PC-9 (cell line): Measurements from ENCODE around the gene LHFPL2.

ENCODE experiments used
- EZH2 ChIP-seq: fragments of 200-600 bp; sonication (generic); IDR thresholded peaks from 2 replicates; pipeline ENCODE4 v1.8.0; 2017; ENCODE audit warnings: antibody characterized with exemption, low read depth
- TF ChIP-seq, protein P1 (sequence below): fragments of 200-600 bp; sonication (generic); conservative IDR thresholded peaks from 2 replicates; pipeline ENCODE4 v1.6.1; 2017; ENCODE audit warnings: mixed run types, antibody characterized with exemption, mild to moderate bottlenecking, moderate library complexity

DNA sequence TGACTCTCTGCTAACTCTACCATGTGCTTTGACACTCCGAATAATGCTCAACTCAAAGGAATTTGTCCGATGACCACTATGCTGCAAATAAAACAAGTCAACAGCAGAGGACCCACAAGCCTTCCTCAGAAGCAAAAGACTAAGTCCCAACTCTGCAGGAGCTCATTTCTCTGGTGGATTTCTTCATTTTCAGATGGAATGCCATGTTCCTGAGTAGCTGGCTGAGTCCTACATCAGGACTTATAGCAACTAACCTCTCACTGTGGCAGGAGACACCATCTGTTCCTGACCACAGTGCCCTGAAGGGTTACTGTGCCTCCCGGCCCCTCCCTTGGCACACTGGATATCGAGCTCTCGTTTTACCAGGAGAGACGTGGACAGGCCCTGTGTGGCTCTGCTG is 20.8 kb downstream of the LHFPL2 start:
- TF ChIP-seq EZH2, result no peak
- TF ChIP-seq, protein P1, sequence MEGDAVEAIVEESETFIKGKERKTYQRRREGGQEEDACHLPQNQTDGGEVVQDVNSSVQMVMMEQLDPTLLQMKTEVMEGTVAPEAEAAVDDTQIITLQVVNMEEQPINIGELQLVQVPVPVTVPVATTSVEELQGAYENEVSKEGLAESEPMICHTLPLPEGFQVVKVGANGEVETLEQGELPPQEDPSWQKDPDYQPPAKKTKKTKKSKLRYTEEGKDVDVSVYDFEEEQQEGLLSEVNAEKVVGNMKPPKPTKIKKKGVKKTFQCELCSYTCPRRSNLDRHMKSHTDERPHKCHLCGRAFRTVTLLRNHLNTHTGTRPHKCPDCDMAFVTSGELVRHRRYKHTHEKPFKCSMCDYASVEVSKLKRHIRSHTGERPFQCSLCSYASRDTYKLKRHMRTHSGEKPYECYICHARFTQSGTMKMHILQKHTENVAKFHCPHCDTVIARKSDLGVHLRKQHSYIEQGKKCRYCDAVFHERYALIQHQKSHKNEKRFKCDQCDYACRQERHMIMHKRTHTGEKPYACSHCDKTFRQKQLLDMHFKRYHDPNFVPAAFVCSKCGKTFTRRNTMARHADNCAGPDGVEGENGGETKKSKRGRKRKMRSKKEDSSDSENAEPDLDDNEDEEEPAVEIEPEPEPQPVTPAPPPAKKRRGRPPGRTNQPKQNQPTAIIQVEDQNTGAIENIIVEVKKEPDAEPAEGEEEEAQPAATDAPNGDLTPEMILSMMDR, result no peak
